ENCODE results near the gene BAHCC1. TPM values are rescaled to one million over a fixed set of nuclear protein-coding genes. Genes with fewer than 3 reads are reported as not detected.

The BAHCC1 gene
- total RNA-seq, 1 donor: 11.2 TPM

GRCh38 chr17:81445642-81446503, 50.6 kb downstream of the BAHCC1 start:
- Histone ChIP-seq H2AFZ (ENCODE audit: low read length) (no peak overlapping the region), H3K4me3 (ENCODE audit: insufficient read depth, low read length) (no peak overlapping the region), H3K27me3 (ENCODE audit: insufficient read depth, low read length) (no peaks in the 10 kb centered on the region), H3K36me3 (ENCODE audit: insufficient read depth, low read length) (no peaks in the 10 kb centered on the region), H4K20me1 (ENCODE audit: insufficient read depth, low read length) (no peaks in the 10 kb centered on the region), H3K79me2 (ENCODE audit: insufficient read depth, low read length) (no peaks in the 10 kb centered on the region), H3K9me3 (ENCODE audit: low read depth, low read length) (no peaks in the 10 kb centered on the region), H3K27ac (ENCODE audit: low read depth, low read length) (no peak overlapping the region), H3K4me1 (ENCODE audit: insufficient read depth, low read length) (no peaks in the 10 kb centered on the region), H3K4me2 (ENCODE audit: insufficient read depth, low read length) (no peak overlapping the region)
- DNase-seq (ENCODE audit: insufficient read length, low spot score, missing footprints): no peak
- TF ChIP-seq, protein P1, sequence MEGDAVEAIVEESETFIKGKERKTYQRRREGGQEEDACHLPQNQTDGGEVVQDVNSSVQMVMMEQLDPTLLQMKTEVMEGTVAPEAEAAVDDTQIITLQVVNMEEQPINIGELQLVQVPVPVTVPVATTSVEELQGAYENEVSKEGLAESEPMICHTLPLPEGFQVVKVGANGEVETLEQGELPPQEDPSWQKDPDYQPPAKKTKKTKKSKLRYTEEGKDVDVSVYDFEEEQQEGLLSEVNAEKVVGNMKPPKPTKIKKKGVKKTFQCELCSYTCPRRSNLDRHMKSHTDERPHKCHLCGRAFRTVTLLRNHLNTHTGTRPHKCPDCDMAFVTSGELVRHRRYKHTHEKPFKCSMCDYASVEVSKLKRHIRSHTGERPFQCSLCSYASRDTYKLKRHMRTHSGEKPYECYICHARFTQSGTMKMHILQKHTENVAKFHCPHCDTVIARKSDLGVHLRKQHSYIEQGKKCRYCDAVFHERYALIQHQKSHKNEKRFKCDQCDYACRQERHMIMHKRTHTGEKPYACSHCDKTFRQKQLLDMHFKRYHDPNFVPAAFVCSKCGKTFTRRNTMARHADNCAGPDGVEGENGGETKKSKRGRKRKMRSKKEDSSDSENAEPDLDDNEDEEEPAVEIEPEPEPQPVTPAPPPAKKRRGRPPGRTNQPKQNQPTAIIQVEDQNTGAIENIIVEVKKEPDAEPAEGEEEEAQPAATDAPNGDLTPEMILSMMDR (IDR thresholded peaks at IDR 0.05; ENCODE audit: extremely low read depth, low read depth, low read length): no peak

GRCh38 chr17:81447331-81447933, 52.2 kb downstream of the BAHCC1 start:
- no peaks in the 10 kb centered on the region for H3K79me2 ChIP-seq (ENCODE audit: insufficient read depth, low read length)
- H3K27ac ChIP-seq (ENCODE audit: low read depth, low read length): no peak overlapping the region
- no peak overlapping the region for H2AFZ ChIP-seq (ENCODE audit: low read length)
- DNase-seq (ENCODE audit: insufficient read length, low spot score, missing footprints): no peak
- H3K4me1 ChIP-seq (ENCODE audit: insufficient read depth, low read length): no peaks in the 10 kb centered on the region
- H3K4me3 ChIP-seq (ENCODE audit: insufficient read depth, low read length): no peak overlapping the region
- no peak overlapping the region for H3K4me2 ChIP-seq (ENCODE audit: insufficient read depth, low read length)
- no peaks in the 10 kb centered on the region for H4K20me1 ChIP-seq (ENCODE audit: insufficient read depth, low read length)
- no peaks in the 10 kb centered on the region for H3K27me3 ChIP-seq (ENCODE audit: insufficient read depth, low read length)
- H3K36me3 ChIP-seq (ENCODE audit: insufficient read depth, low read length): no peaks in the 10 kb centered on the region
- no peaks in the 10 kb centered on the region for H3K9me3 ChIP-seq (ENCODE audit: low read depth, low read length)
- TF ChIP-seq, protein P1 (IDR thresholded peaks at IDR 0.05; ENCODE audit: extremely low read depth, low read depth, low read length): no peak

DNA sequence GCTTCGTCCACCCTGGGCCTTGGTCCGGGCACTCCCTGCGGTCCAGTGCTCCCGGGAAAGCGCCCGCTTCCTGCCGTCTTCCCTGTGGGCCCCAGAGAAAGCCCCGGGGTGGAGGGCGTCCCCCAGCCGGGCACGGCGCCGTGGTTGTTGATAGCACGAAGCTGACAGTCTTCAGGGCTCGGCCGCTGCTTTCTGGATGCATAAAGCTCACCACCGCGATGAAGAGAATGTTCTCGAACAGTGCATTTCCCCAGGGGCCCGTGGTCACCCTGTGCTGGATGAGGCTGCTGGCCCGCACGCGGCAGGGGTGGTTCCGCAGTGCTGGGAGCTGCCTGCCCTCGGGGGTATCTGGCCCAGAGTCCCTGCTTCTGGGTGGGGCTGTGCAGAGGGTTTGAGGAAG, 53.2 kb downstream of the BAHCC1 start:
- no peak overlapping the region for H3K4me2 ChIP-seq (ENCODE audit: insufficient read depth, low read length)
- H2AFZ ChIP-seq (ENCODE audit: low read length): no peak overlapping the region
- H4K20me1 ChIP-seq (ENCODE audit: insufficient read depth, low read length): no peaks in the 10 kb centered on the region
- no peaks in the 10 kb centered on the region for H3K9me3 ChIP-seq (ENCODE audit: low read depth, low read length)
- TF ChIP-seq, protein P1 (IDR thresholded peaks at IDR 0.05; ENCODE audit: extremely low read depth, low read depth, low read length): no peak
- no peak for DNase-seq (ENCODE audit: insufficient read length, low spot score, missing footprints)
- H3K27ac ChIP-seq (ENCODE audit: low read depth, low read length): no peak overlapping the region
- no peak overlapping the region for H3K4me3 ChIP-seq (ENCODE audit: insufficient read depth, low read length)
- H3K4me1 ChIP-seq (ENCODE audit: insufficient read depth, low read length): no peaks in the 10 kb centered on the region
- no peaks in the 10 kb centered on the region for H3K79me2 ChIP-seq (ENCODE audit: insufficient read depth, low read length)
- no peaks in the 10 kb centered on the region for H3K36me3 ChIP-seq (ENCODE audit: insufficient read depth, low read length)
- H3K27me3 ChIP-seq (ENCODE audit: insufficient read depth, low read length): no peaks in the 10 kb centered on the region

DNA sequence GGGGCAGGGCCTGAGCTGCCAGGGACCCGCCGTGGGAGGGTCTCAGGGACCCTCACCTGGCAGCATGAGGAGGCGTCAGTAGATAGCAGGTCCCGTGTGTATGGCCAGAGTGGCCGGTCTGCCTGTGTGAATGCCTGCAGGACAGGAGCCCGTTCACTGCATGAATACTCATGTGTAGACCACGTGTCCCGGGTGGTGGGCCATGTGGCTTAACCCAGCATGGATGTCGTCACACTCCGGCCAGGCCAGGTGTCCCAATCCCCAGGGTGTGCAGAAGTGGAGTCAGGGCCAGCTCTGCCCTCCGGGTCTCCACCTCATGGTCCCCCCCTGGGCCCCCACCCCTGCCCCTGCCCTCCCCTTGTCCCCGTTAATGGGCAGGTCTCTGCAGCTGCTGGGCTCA, 53.7 kb downstream of the BAHCC1 start:
- Histone ChIP-seq H3K4me1 (ENCODE audit: insufficient read depth, low read length) (no peaks in the 10 kb centered on the region), H3K4me2 (ENCODE audit: insufficient read depth, low read length) (no peak overlapping the region), H3K36me3 (ENCODE audit: insufficient read depth, low read length) (no peaks in the 10 kb centered on the region), H3K9me3 (ENCODE audit: low read depth, low read length) (no peaks in the 10 kb centered on the region), H2AFZ (ENCODE audit: low read length) (no peak overlapping the region), H3K79me2 (ENCODE audit: insufficient read depth, low read length) (no peaks in the 10 kb centered on the region), H3K27ac (ENCODE audit: low read depth, low read length) (no peak overlapping the region), H3K27me3 (ENCODE audit: insufficient read depth, low read length) (no peaks in the 10 kb centered on the region), H4K20me1 (ENCODE audit: insufficient read depth, low read length) (no peaks in the 10 kb centered on the region), H3K4me3 (ENCODE audit: insufficient read depth, low read length) (no peak overlapping the region)
- no peak for DNase-seq (ENCODE audit: insufficient read length, low spot score, missing footprints)
- TF ChIP-seq, protein P1 (IDR thresholded peaks at IDR 0.05; ENCODE audit: extremely low read depth, low read depth, low read length): no peak

Data from osteoblast (primary cell).